CD4-positive, alpha-beta T cell (primary cell): ENCODE measurements around the gene ZBTB20. TPM values are rescaled to one million over a fixed set of nuclear protein-coding genes. Genes with fewer than 3 reads are reported as not detected.

Experiments
- ATAC-seq: fragments of 200-7000 bp; cut with Tn5 transposase; one replicate; pipeline ENCODE4 v1.10.0; 2022; ENCODE audit warnings: mild to moderate bottlenecking; ENCODE audit not compliant: poor library complexity
- CTCF ChIA-PET: fragments of 350-600 bp; sonication (Branson Sonifier 250); formaldehyde crosslinking; loops from one replicate; lab custom pipeline; 2021; ENCODE audit warnings: antibody characterized with exemption, inconsistent platforms; lab: Charles Lee
- POLR2A ChIA-PET: fragments of 350-600 bp; sonication (Branson Sonifier 250); formaldehyde crosslinking; loops from one replicate; lab custom pipeline; 2021; ENCODE audit warnings: antibody characterized with exemption, inconsistent platforms; lab: Charles Lee
- DNase-seq, 14 experiments: peaks; one replicate each; pipeline ENCODE4 v3.0.0-alpha.2; 2013 to 2020; ENCODE audit warnings: mixed read lengths in 2 of 14
- H3K27ac ChIP-seq, 2 donors: one replicate each; pipeline versions ENCODE4 v1.5.1 to v1.7.0; 2013; ENCODE audit warnings: low read length in 2 of 2, low read depth in 1 of 2, mild to moderate bottlenecking in 1 of 2
- H3K27me3 ChIP-seq, 2 experiments: 1 replicate in 1 of 2; 2 replicates in 1 of 2; pipeline versions ENCODE4 v1.6.1 to v1.7.0; 2013; ENCODE audit warnings: low read length in 2 of 2, control low read depth in 1 of 2, mild to moderate bottlenecking in 1 of 2, moderate library complexity in 1 of 2; ENCODE audit not compliant: insufficient read depth in 2 of 2, control insufficient read depth in 1 of 2
- H3K36me3 ChIP-seq: one replicate; pipeline ENCODE4 v1.6.1; 2013; ENCODE audit warnings: low read length, control low read depth; ENCODE audit not compliant: insufficient read depth
- H3K4me1 ChIP-seq: one replicate; pipeline ENCODE4 v1.6.1; 2013; ENCODE audit warnings: low read length, control low read depth; ENCODE audit not compliant: insufficient read depth
- H3K4me3 ChIP-seq: one replicate; pipeline ENCODE4 v1.5.1; 2013; ENCODE audit warnings: mild to moderate bottlenecking, low read length, moderate library complexity
- H3K9me3 ChIP-seq, 2 experiments: 1 replicate in 1 of 2; 2 replicates in 1 of 2; pipeline versions ENCODE4 v1.6.1 to v1.7.0; 2013; ENCODE audit warnings: low read length in 2 of 2, mild to moderate bottlenecking in 2 of 2, control low read depth in 1 of 2, moderate library complexity in 1 of 2; ENCODE audit not compliant: control insufficient read depth in 1 of 2, insufficient read depth in 1 of 2
- H3K27ac Mint-ChIP-seq: one replicate; pipeline ENCODE4 v1.8.0; 2020; ENCODE audit warnings: mixed read lengths
- H3K27me3 Mint-ChIP-seq: one replicate; pipeline ENCODE4 v1.8.0; 2021; ENCODE audit warnings: mixed read lengths
- H3K36me3 Mint-ChIP-seq: one replicate; pipeline ENCODE4 v1.8.0; 2021; ENCODE audit warnings: low read depth, mixed read lengths
- H3K4me1 Mint-ChIP-seq: one replicate; pipeline ENCODE4 v1.8.0; 2021; ENCODE audit warnings: low read depth, mixed read lengths
- H3K4me3 Mint-ChIP-seq: one replicate; pipeline ENCODE4 v1.8.0; 2020; ENCODE audit warnings: mild to moderate bottlenecking, mixed read lengths
- H3K9me3 Mint-ChIP-seq: one replicate; pipeline ENCODE4 v1.8.0; 2020; ENCODE audit warnings: mixed read lengths
- intact Hi-C, 2 experiments: fragments of 100-400 bp; cut with DNase I in 1 of 2; cut with micrococcal nuclease in 1 of 2; formaldehyde crosslinking; loops; one replicate each; pipeline versions ENCODE4 v1.15.1 to v1.9.0; 2023 to 2025; cut with DNase I, micrococcal nuclease
- total RNA-seq, 174 experiments: library from RNA in 2 of 174; stranded (reverse) in 2 of 174; gene quantifications; one replicate each; pipeline ENCODE4 v1.2.3 and lab custom pipeline; 2021 to 2026
- TF ChIP-seq, protein P1 (sequence below): fragments of 200-600 bp; IDR thresholded peaks from one replicate; pipeline ENCODE4 v1.8.0; 2022; ENCODE audit warnings: antibody characterized with exemption, mild to moderate bottlenecking

The ZBTB20 gene
- total RNA-seq, 2 experiments from 2014 or later, result 41.6 to 47.4 TPM

- Histone ChIP-seq H3K9me3 (no peaks in the 10 kb centered on the region), H3K27me3 (no peaks in the 10 kb centered on the region), H3K27ac (no peak overlapping the region), H3K4me3 (no peak overlapping the region), H3K4me1 (no peaks in the 10 kb centered on the region), H3K36me3 (no peaks in the 10 kb centered on the region)
- no peak for ATAC-seq
- TF ChIP-seq, protein P1, sequence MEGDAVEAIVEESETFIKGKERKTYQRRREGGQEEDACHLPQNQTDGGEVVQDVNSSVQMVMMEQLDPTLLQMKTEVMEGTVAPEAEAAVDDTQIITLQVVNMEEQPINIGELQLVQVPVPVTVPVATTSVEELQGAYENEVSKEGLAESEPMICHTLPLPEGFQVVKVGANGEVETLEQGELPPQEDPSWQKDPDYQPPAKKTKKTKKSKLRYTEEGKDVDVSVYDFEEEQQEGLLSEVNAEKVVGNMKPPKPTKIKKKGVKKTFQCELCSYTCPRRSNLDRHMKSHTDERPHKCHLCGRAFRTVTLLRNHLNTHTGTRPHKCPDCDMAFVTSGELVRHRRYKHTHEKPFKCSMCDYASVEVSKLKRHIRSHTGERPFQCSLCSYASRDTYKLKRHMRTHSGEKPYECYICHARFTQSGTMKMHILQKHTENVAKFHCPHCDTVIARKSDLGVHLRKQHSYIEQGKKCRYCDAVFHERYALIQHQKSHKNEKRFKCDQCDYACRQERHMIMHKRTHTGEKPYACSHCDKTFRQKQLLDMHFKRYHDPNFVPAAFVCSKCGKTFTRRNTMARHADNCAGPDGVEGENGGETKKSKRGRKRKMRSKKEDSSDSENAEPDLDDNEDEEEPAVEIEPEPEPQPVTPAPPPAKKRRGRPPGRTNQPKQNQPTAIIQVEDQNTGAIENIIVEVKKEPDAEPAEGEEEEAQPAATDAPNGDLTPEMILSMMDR, result no peak
- ChIA-PET POLR2A (no interaction called here), CTCF (no interaction called here)
- Mint-ChIP-seq H3K4me1 (peaks cover 11% of the 10 kb centered on the region), H3K27ac (no peak overlapping the region), H3K4me3 (no peak overlapping the region), H3K36me3 (no peaks in the 10 kb centered on the region), H3K27me3 (no peaks in the 10 kb centered on the region), H3K9me3 (no peaks in the 10 kb centered on the region)
- intact Hi-C loops, result no loop called here
- DNase-seq, result no peak
These were observed 686.6 kb downstream of the ZBTB20 start for GRCh38 chr3:114460459-114460858.

GRCh38 chr3:114456742-114457141, 690.3 kb downstream of the ZBTB20 start:
- no peaks in the 10 kb centered on the region for H3K27me3 ChIP-seq
- Mint-ChIP-seq H3K9me3 (no peaks in the 10 kb centered on the region), H3K4me1 (peaks cover 14% of the 10 kb centered on the region), H3K27me3 (no peaks in the 10 kb centered on the region), H3K27ac (no peak overlapping the region), H3K36me3 (no peaks in the 10 kb centered on the region), H3K4me3 (no peak overlapping the region)
- no peak overlapping the region for H3K4me3 ChIP-seq
- H3K27ac ChIP-seq, result no peak overlapping the region
- ChIA-PET CTCF (no interaction called here), POLR2A (no interaction called here)
- no peaks in the 10 kb centered on the region for H3K9me3 ChIP-seq
- peaks cover 13% of the 10 kb centered on the region for H3K4me1 ChIP-seq
- TF ChIP-seq, protein P1, result no peak
- intact Hi-C loops, result no loop called here
- ATAC-seq (no peak), DNase-seq (no peak)
- H3K36me3 ChIP-seq, result no peaks in the 10 kb centered on the region

- no peak overlapping the region for H3K4me3 ChIP-seq
- no peaks in the 10 kb centered on the region for H3K36me3 Mint-ChIP-seq
- H3K4me3 Mint-ChIP-seq, result no peak overlapping the region
- TF ChIP-seq, protein P1, result no peak
- ATAC-seq (no peak), DNase-seq (no peak)
- no peaks in the 10 kb centered on the region for H3K9me3 ChIP-seq
- ChIA-PET CTCF (no interaction called here), POLR2A (interaction anchor here (0.6 kb wide), 1 partner anchor 106 kb away, joined by 3 read pairs; no protein-coding TSS in a partner anchor)
- no peaks in the 10 kb centered on the region for H3K27me3 ChIP-seq
- no peaks in the 10 kb centered on the region for H3K27me3 Mint-ChIP-seq
- H3K4me1 Mint-ChIP-seq, result peaks cover 22% of the 10 kb centered on the region
- no peak overlapping the region for H3K27ac Mint-ChIP-seq
- intact Hi-C loops, result no loop called here
- no peak overlapping the region for H3K27ac ChIP-seq
- H3K9me3 Mint-ChIP-seq, result no peaks in the 10 kb centered on the region
- H3K36me3 ChIP-seq, result no peaks in the 10 kb centered on the region
- H3K4me1 ChIP-seq, result peaks cover 13% of the 10 kb centered on the region
These were observed 691.7 kb downstream of the ZBTB20 start for GRCh38 chr3:114455432-114455831.
